ENCODE data around the gene PPM1F.

Gene PPM1F

DNA sequence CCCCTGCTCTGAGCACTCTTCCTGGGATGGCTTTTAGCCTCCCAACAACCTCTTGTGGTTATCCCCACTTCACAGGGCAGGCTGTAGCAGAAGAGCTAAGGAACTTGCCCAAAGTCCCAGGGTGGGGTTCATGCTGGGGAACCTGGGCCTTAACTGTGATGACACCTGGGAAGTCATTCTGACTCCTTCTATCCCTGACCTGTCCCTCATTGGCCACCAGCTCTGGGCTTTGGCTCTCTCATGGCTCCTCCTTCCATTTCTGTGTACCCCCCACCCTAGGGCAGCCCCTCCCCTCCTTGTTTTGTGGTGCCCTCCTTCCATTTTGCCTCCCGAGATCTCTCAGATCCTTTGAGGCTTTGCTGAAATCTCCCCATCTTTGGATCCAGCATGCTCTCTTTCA is 2.7 kb downstream of the PPM1F start:
- H3K4me3 ChIP-seq (ENCODE audit: insufficient read depth, low read length, poor library complexity, severe bottlenecking) = no peak overlapping the region
- H2AFZ ChIP-seq (ENCODE audit: low read depth, low read length, severe bottlenecking) = no peak overlapping the region
- H3K27ac ChIP-seq (ENCODE audit: low read depth, low read length) = no peak overlapping the region
- TF ChIP-seq, protein P1, sequence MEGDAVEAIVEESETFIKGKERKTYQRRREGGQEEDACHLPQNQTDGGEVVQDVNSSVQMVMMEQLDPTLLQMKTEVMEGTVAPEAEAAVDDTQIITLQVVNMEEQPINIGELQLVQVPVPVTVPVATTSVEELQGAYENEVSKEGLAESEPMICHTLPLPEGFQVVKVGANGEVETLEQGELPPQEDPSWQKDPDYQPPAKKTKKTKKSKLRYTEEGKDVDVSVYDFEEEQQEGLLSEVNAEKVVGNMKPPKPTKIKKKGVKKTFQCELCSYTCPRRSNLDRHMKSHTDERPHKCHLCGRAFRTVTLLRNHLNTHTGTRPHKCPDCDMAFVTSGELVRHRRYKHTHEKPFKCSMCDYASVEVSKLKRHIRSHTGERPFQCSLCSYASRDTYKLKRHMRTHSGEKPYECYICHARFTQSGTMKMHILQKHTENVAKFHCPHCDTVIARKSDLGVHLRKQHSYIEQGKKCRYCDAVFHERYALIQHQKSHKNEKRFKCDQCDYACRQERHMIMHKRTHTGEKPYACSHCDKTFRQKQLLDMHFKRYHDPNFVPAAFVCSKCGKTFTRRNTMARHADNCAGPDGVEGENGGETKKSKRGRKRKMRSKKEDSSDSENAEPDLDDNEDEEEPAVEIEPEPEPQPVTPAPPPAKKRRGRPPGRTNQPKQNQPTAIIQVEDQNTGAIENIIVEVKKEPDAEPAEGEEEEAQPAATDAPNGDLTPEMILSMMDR (IDR thresholded peaks at IDR 0.05; ENCODE audit: insufficient read depth, low read length, poor library complexity, severe bottlenecking) = no peak
- TF ChIP-seq EZH2phosphoT487 (conservative IDR thresholded peaks at IDR 0.05; ENCODE audit: low read length) = no peak
- H4K20me1 ChIP-seq (ENCODE audit: low read depth, low read length) = no peaks in the 10 kb centered on the region
- H3K9me2 ChIP-seq (replicated peaks; ENCODE audit: insufficient read depth, low read length) = no peaks in the 10 kb centered on the region
- H3K27me3 ChIP-seq (ENCODE audit: low read length) = no peaks in the 10 kb centered on the region
- H3F3A ChIP-seq (ENCODE audit: insufficient read depth) = no peaks in the 10 kb centered on the region
- H3K79me2 ChIP-seq (ENCODE audit: insufficient read depth, low read length) = no peaks in the 10 kb centered on the region
- no peaks in the 10 kb centered on the region for H3K9me3 ChIP-seq (ENCODE audit: insufficient read depth, low read length)
- no peaks in the 10 kb centered on the region for H3K36me3 ChIP-seq (ENCODE audit: low read length)
- no peak overlapping the region for H3K9ac ChIP-seq (ENCODE audit: low read length)
- H3K4me2 ChIP-seq (ENCODE audit: low read depth, low read length, poor library complexity, severe bottlenecking) = no peak overlapping the region

DNA sequence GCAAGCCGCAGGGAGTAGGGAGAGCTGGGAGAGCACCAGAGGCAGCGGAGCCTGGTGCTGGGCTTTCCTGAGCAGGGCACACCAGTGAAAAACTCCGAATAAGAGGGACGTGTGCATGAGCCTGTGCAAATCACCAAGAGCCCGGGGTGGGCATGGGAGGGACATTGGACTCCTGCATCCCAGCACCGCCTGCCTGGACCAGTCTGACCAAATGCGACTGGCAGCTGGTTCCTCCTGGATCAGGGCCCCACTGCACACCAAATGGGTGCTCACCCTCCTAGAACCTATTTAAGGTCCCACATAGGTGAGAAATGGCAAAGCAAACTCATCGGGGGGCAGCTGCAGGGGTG is 3.1 kb downstream of the PPM1F start:
- Histone ChIP-seq H3K9ac (ENCODE audit: low read length) (no peak overlapping the region), H3K27ac (ENCODE audit: low read depth, low read length) (no peak overlapping the region), H3K4me2 (ENCODE audit: low read depth, low read length, poor library complexity, severe bottlenecking) (no peak overlapping the region), H3K79me2 (ENCODE audit: insufficient read depth, low read length) (no peaks in the 10 kb centered on the region), H3F3A (ENCODE audit: insufficient read depth) (no peaks in the 10 kb centered on the region), H4K20me1 (ENCODE audit: low read depth, low read length) (no peaks in the 10 kb centered on the region), H2AFZ (ENCODE audit: low read depth, low read length, severe bottlenecking) (no peak overlapping the region), H3K9me3 (ENCODE audit: insufficient read depth, low read length) (no peaks in the 10 kb centered on the region), H3K36me3 (ENCODE audit: low read length) (no peaks in the 10 kb centered on the region), H3K27me3 (ENCODE audit: low read length) (no peaks in the 10 kb centered on the region), H3K4me3 (ENCODE audit: insufficient read depth, low read length, poor library complexity, severe bottlenecking) (no peak overlapping the region), H3K9me2 (replicated peaks; ENCODE audit: insufficient read depth, low read length) (no peaks in the 10 kb centered on the region)
- TF ChIP-seq, protein P1 (IDR thresholded peaks at IDR 0.05; ENCODE audit: insufficient read depth, low read length, poor library complexity, severe bottlenecking) = no peak
- no peak for TF ChIP-seq EZH2phosphoT487 (conservative IDR thresholded peaks at IDR 0.05; ENCODE audit: low read length)

DNA sequence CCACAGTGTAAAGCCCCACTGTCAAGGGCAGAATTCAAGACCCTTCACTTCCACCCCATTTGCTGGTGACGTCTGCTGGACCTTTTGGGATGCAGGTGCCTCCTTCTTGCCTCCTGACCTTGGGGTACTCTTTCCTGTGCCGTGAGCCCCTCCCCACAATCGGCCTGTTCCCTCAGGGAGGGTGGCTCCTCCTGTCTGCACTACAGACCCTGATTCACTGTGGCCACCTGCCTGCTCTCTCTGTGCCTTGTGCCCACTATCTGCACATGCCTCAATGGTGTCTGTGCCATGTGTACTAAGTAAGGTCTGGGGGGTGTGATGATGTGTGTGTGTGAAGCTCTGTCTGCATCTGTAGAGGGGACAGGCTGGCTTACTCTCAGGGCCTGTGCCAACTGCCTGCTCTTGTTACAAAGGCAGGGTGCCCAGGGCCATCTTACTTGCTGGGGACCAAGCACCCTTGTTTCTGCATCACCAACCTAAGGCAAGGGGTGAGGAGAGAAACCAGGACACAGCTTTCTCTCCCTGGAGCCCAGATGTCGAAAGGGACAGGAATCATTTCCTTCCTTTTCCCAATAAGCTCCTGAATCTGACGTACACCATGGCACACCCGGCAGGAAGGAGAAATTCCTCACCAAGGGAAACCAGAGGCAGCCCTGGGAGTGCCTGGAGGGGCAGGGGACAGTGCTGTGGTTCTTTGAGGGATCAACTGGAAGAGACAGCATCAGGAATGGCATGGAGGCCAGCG is 3.7 kb downstream of the PPM1F start:
- Histone ChIP-seq H3K4me2 (ENCODE audit: low read depth, low read length, poor library complexity, severe bottlenecking) (no peak overlapping the region), H3K27ac (ENCODE audit: low read depth, low read length) (no peak overlapping the region), H3K79me2 (ENCODE audit: insufficient read depth, low read length) (no peaks in the 10 kb centered on the region), H3K36me3 (ENCODE audit: low read length) (no peaks in the 10 kb centered on the region), H2AFZ (ENCODE audit: low read depth, low read length, severe bottlenecking) (no peak overlapping the region), H3K9me3 (ENCODE audit: insufficient read depth, low read length) (no peaks in the 10 kb centered on the region), H3K9ac (ENCODE audit: low read length) (no peak overlapping the region), H3F3A (ENCODE audit: insufficient read depth) (no peaks in the 10 kb centered on the region), H4K20me1 (ENCODE audit: low read depth, low read length) (no peaks in the 10 kb centered on the region), H3K27me3 (ENCODE audit: low read length) (no peaks in the 10 kb centered on the region), H3K9me2 (replicated peaks; ENCODE audit: insufficient read depth, low read length) (no peaks in the 10 kb centered on the region), H3K4me3 (ENCODE audit: insufficient read depth, low read length, poor library complexity, severe bottlenecking) (no peak overlapping the region)
- TF ChIP-seq, protein P1 (IDR thresholded peaks at IDR 0.05; ENCODE audit: insufficient read depth, low read length, poor library complexity, severe bottlenecking) = no peak
- TF ChIP-seq EZH2phosphoT487 (conservative IDR thresholded peaks at IDR 0.05; ENCODE audit: low read length) = no peak

All from SU-DHL-6 (cell line).